GM12878 (cell line): ENCODE results near the gene PREX1. TPM values are rescaled to one million over a fixed set of nuclear protein-coding genes. Genes with fewer than 3 reads are reported as not detected.

Experiments
- ATAC-seq: fragments of 200-7000 bp; cut with Tn5 transposase; 3 replicates; pipeline ENCODE4 v1.9.1; 2020; ENCODE audit warnings: mild to moderate bottlenecking, moderate library complexity
- BruUV-seq: library from RNA; stranded (reverse); fragments of 400-500 nt; replicated peaks from 2 replicates; lab custom pipeline; 2021; lab: Mats Ljungman, UMichigan
- CTCF ChIA-PET: fragments of 300-600 bp; sonication (Branson Sonifier 250); formaldehyde crosslinking; extraction: SDS; loops from one replicate; lab custom pipeline; 2021; ENCODE audit warnings: inconsistent platforms; lab: Yijun Ruan, JAX
- POLR2A ChIA-PET: fragments of 350-600 bp; formaldehyde crosslinking; extraction: SDS; loops from one replicate; lab custom pipeline; 2021; ENCODE audit warnings: inconsistent platforms; lab: Charles Lee
- RAD21 ChIA-PET: fragments of 300-600 bp; sonication (Branson Sonifier 250); formaldehyde crosslinking; loops from one replicate; lab custom pipeline; 2023; ENCODE audit warnings: antibody characterized with exemption; ENCODE audit not compliant: unreplicated experiment; lab: Charles Lee
- SMC1A ChIA-PET: fragments of 300-600 bp; sonication (Branson Sonifier 250); formaldehyde crosslinking; loops from one replicate; lab custom pipeline; 2023; ENCODE audit not compliant: unreplicated experiment, uncharacterized antibody; lab: Charles Lee
- DNase-seq: peaks from one replicate; pipeline ENCODE4 v3.0.0-alpha.2; 2011; ENCODE audit warnings: low read depth, low spot score
- FAIRE-seq: peaks from 3 replicates; lab custom pipeline; 2011; peaks lifted over from hg19 to GRCh38; lab: Jason Lieb, UNC
- H2AFZ ChIP-seq: 2 replicates; pipeline ENCODE4 v1.6.0; 2011; ENCODE audit warnings: low read depth, low read length, control low read depth; ENCODE audit not compliant: control insufficient read depth
- H3K27ac ChIP-seq: 2 replicates; pipeline ENCODE4 v1.5.1; 2011; ENCODE audit warnings: control low read depth; ENCODE audit not compliant: control insufficient read depth, insufficient read depth
- H3K27me3 ChIP-seq, 2 experiments: replicated peaks in 1 of 2; 2 replicates each; pipeline versions ENCODE4 v1.6.0 to v1.6.1; 2011; ENCODE audit warnings: low read length in 1 of 2; ENCODE audit not compliant: control insufficient read depth in 2 of 2, insufficient read depth in 2 of 2
- H3K36me3 ChIP-seq, 2 experiments: 2 replicates each; pipeline ENCODE4 v1.5.1; 2011; ENCODE audit warnings: low read length in 1 of 2; ENCODE audit not compliant: control insufficient read depth in 2 of 2, insufficient read depth in 2 of 2
- H3K4me1 ChIP-seq: 2 replicates; pipeline ENCODE4 v1.6.1; 2011; ENCODE audit warnings: mild to moderate bottlenecking, low read length, moderate library complexity, mixed read lengths; ENCODE audit not compliant: control insufficient read depth, insufficient read depth
- H3K4me2 ChIP-seq: 2 replicates; pipeline ENCODE4 v1.6.0; 2011; ENCODE audit warnings: control low read depth; ENCODE audit not compliant: control insufficient read depth, insufficient read depth
- H3K4me3 ChIP-seq: fragments of 200-600 bp; sonication (generic); 2 replicates; pipeline ENCODE4 v1.5.1; 2016
- H3K79me2 ChIP-seq: 2 replicates; pipeline ENCODE4 v1.6.0; 2011; ENCODE audit warnings: low read length; ENCODE audit not compliant: control insufficient read depth, insufficient read depth
- H3K9ac ChIP-seq: 2 replicates; pipeline ENCODE4 v1.8.0; 2011; ENCODE audit warnings: low read length, control low read depth, mixed read lengths; ENCODE audit not compliant: control insufficient read depth, insufficient read depth
- H3K9me3 ChIP-seq: replicated peaks from 3 replicates; pipeline ENCODE4 v1.5.1; 2011; ENCODE audit warnings: mild to moderate bottlenecking, low read length; ENCODE audit not compliant: control insufficient read depth, insufficient read depth
- H4K20me1 ChIP-seq: 2 replicates; pipeline ENCODE4 v1.6.0; 2011; ENCODE audit not compliant: control insufficient read depth, insufficient read depth
- E2F8 ChIP-seq: fragments of 450-650 bp; IDR thresholded peaks from 2 replicates; pipeline ENCODE4 v1.6.1; 2018; ENCODE audit warnings: mild to moderate bottlenecking, low read depth, moderate library complexity; ENCODE audit not compliant: partially characterized antibody
- FOXM1 ChIP-seq: IDR thresholded peaks from 2 replicates; pipeline ENCODE4 v1.6.1; 2012; ENCODE audit warnings: low read depth, mild to moderate bottlenecking, inconsistent platforms, low read length, moderate library complexity
- MTA3 ChIP-seq: IDR thresholded peaks from 2 replicates; pipeline ENCODE4 v1.6.1; 2012; ENCODE audit warnings: low read length, inconsistent platforms, borderline replicate concordance
- NFYA ChIP-seq: IDR thresholded peaks from 2 replicates; pipeline ENCODE4 v1.6.1; 2011; ENCODE audit warnings: low read depth, mild to moderate bottlenecking, low read length, improper control_type of control experiment, borderline replicate concordance
- POU2F2 ChIP-seq: IDR thresholded peaks from 3 replicates; pipeline ENCODE4 v1.6.1; 2011; ENCODE audit warnings: low read depth, mild to moderate bottlenecking, low read length, borderline replicate concordance
- USF1 ChIP-seq: IDR thresholded peaks from 2 replicates; pipeline ENCODE4 v1.6.1; 2011; ENCODE audit warnings: borderline replicate concordance, low read depth, mild to moderate bottlenecking, moderate library complexity, mixed read lengths, low read length; ENCODE audit not compliant: insufficient read depth; ENCODE audit errors: extremely low read length
- WGBS: methylation state at CpG from one replicate; pipeline ENCODE4 v1.1.6; 2016; ENCODE audit warnings: low lambda C conversion rate; ENCODE audit not compliant: insufficient replicate concordance, insufficient coverage; ENCODE audit errors: missing lambda C conversion rate; 5-methylcytosine and 5-hydroxymethylcytosine counted together
- in situ Hi-C: fragments of 300-500 bp; cut with MboI; formaldehyde crosslinking; loops from 9 replicates; pipeline ENCODE4 v1.14.3; 2018; ENCODE audit warnings: mixed read lengths
- intact Hi-C: fragments of 100-400 bp; cut with micrococcal nuclease; formaldehyde crosslinking; loops from one replicate; pipeline ENCODE4 v1.14.2; 2022; ENCODE audit not compliant: unreplicated experiment
- polyA plus RNA-seq, 11 experiments: library from polyadenylated mRNA; depleted of rRNA in 4 of 11; unstranded in 6 of 11; stranded (reverse) in 5 of 11; fragments of >200 nt; fragmentation: Nextera tagmentation in 4 of 11; fragmentation: Illumina TruSeq in 1 of 11; extraction: Ambion mirVana in 4 of 11; extraction: Trizol in 1 of 11; gene quantifications; 1 replicate in 1 of 11; 2 replicates in 10 of 11; pipeline versions ENCODE4 v1.2.1 to v1.2.3, GENCODE V29; 2011 to 2016; ENCODE audit warnings: inconsistent platforms in 2 of 11, missing spikeins in 2 of 11, low read depth in 1 of 11
- total RNA-seq, 4 experiments: library from RNA; depleted of rRNA in 3 of 4; stranded (reverse); fragments of >200 nt in 3 of 4; fragmentation: Illumina TruSeq in 1 of 4; extraction: Trizol in 1 of 4; gene quantifications; 2 replicates each; pipeline versions ENCODE4 v1.2.1 to v1.2.3, GENCODE V29; 2013 to 2021

PREX1 gene
- total and polyA plus RNA-seq, 10 of the 15 experiments (the other 5 are each of a cell fraction or from before 2014, with no cell fraction given): 2.6 to 114 (median 38.9) TPM

- no peak for TF ChIP-seq E2F8
- no peak for TF ChIP-seq NFYA
- no peak for TF ChIP-seq POU2F2
Measured at GRCh38 chr20:48738094-48738398, 89.8 kb downstream of the PREX1 start (continued).

GRCh38 chr20:48737434-48738093 lies 90.2 kb downstream of the PREX1 start:
- intact Hi-C loops (loop anchor here (1.0 to 2.0 kb wide), 4 partner anchors 19 to 167 kb away; no protein-coding TSS in a partner anchor), in situ Hi-C loops (no loop called here)
- Histone ChIP-seq H3K27ac (peak overlapping the region; percentile 95), H3K9ac (peak overlapping the region; percentile 50; the same call in 1 of the 2 replicates), H3K4me3 (no peak overlapping the region), H3K36me3 (peaks cover 30 to 37% of the 10 kb centered on the region in 2 experiments), H4K20me1 (no peaks in the 10 kb centered on the region), H3K27me3 (no peaks in the 10 kb centered on the region), H3K4me1 (peaks cover 54% of the 10 kb centered on the region), H3K9me3 (no peaks in the 10 kb centered on the region), H2AFZ (no peak overlapping the region), H3K4me2 (peak overlapping the region; percentile 78), H3K79me2 (peaks cover 26% of the 10 kb centered on the region)
- ChIA-PET CTCF (interaction anchor here (0.8 to 1.9 kb wide), 6 partner anchors 11 to 95 kb away, joined by 3 to 13 read pairs (median 4); no protein-coding TSS in a partner anchor), POLR2A (interaction anchor here (0.7 to 3.1 kb wide), 4 partner anchors 15 to 167 kb away, joined by 3 to 28 read pairs (median 4); no protein-coding TSS in a partner anchor), SMC1A (interaction anchor here (0.7 to 9.0 kb wide), 18 partner anchors 9 to 169 kb away, joined by 3 to 141 read pairs (median 4); partner anchors contain the start of gene PREX1), RAD21 (interaction anchor here (1.2 to 4.9 kb wide), 10 partner anchors 10 to 168 kb away, joined by 3 to 42 read pairs (median 11); partner anchors contain the start of gene PREX1)
- TF ChIP-seq MTA3: no peak
- TF ChIP-seq FOXM1: no peak
- TF ChIP-seq USF1: peak; percentile 36
- DNase-seq (no peak), ATAC-seq (no peak), FAIRE-seq (no peak)
- 88% methylated on average over 8 of the region's 8 CpGs for WGBS
- no TSS peak for BruUV-seq
